Loucy (cell line): Measurements from ENCODE around the gene FOXJ3.

Source experiments
- EZH2phosphoT487 ChIP-seq: fragments of 200-600 bp; IDR thresholded peaks from 2 replicates; pipeline ENCODE4 v1.6.1; 2018; ENCODE audit warnings: antibody characterized with exemption, mild to moderate bottlenecking, moderate library complexity, borderline replicate concordance
- TF ChIP-seq, protein P1 (sequence below): fragments of 200-600 bp; sonication (generic); conservative IDR thresholded peaks from 2 replicates; pipeline ENCODE4 v1.5.1; 2014; ENCODE audit warnings: mild to moderate bottlenecking, antibody characterized with exemption, low read length

GRCh38 chr1:42221456-42221855, 113.6 kb downstream of the FOXJ3 start:
- TF ChIP-seq, protein P1, sequence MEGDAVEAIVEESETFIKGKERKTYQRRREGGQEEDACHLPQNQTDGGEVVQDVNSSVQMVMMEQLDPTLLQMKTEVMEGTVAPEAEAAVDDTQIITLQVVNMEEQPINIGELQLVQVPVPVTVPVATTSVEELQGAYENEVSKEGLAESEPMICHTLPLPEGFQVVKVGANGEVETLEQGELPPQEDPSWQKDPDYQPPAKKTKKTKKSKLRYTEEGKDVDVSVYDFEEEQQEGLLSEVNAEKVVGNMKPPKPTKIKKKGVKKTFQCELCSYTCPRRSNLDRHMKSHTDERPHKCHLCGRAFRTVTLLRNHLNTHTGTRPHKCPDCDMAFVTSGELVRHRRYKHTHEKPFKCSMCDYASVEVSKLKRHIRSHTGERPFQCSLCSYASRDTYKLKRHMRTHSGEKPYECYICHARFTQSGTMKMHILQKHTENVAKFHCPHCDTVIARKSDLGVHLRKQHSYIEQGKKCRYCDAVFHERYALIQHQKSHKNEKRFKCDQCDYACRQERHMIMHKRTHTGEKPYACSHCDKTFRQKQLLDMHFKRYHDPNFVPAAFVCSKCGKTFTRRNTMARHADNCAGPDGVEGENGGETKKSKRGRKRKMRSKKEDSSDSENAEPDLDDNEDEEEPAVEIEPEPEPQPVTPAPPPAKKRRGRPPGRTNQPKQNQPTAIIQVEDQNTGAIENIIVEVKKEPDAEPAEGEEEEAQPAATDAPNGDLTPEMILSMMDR, result no peak
- no peak for TF ChIP-seq EZH2phosphoT487
